Calu3 (cell line): ENCODE measurements around the gene TNFSF11. TPM values are rescaled to one million over a fixed set of nuclear protein-coding genes. Genes with fewer than 3 reads are reported as not detected.

Experiments used
- BruUV-seq: library from RNA; stranded (reverse); fragments of 400-500 nt; replicated peaks from 2 replicates; lab custom pipeline; 2021; lab: Mats Ljungman, UMichigan
- CTCF ChIA-PET: fragments of 300-600 bp; sonication (Branson Sonifier 250); formaldehyde crosslinking; loops from one replicate; lab custom pipeline; 2022; ENCODE audit warnings: antibody characterized with exemption; lab: Charles Lee
- DNase-seq: peaks from one replicate; pipeline ENCODE4 v3.0.0; 2022
- H3K27ac Mint-ChIP-seq: one replicate; pipeline ENCODE4 v1.8.0; 2022; ENCODE audit warnings: mixed read lengths; ENCODE audit not compliant: unreplicated experiment
- H3K27me3 Mint-ChIP-seq: one replicate; pipeline ENCODE4 v1.8.0; 2022; ENCODE audit warnings: mixed read lengths; ENCODE audit not compliant: unreplicated experiment
- H3K36me3 Mint-ChIP-seq: one replicate; pipeline ENCODE4 v1.8.0; 2022; ENCODE audit warnings: mild to moderate bottlenecking, moderate library complexity, mixed read lengths; ENCODE audit not compliant: insufficient read depth, unreplicated experiment
- H3K4me1 Mint-ChIP-seq: one replicate; pipeline ENCODE4 v1.8.0; 2022; ENCODE audit warnings: mild to moderate bottlenecking, low read depth, mixed read lengths; ENCODE audit not compliant: unreplicated experiment
- H3K4me3 Mint-ChIP-seq: one replicate; pipeline ENCODE4 v1.8.0; 2022; ENCODE audit warnings: mild to moderate bottlenecking, low read depth, moderate library complexity, mixed read lengths; ENCODE audit not compliant: unreplicated experiment
- H3K9me3 Mint-ChIP-seq: one replicate; pipeline ENCODE4 v1.8.0; 2022; ENCODE audit warnings: low read depth, mixed read lengths; ENCODE audit not compliant: unreplicated experiment
- intact Hi-C: fragments of 100-400 bp; cut with micrococcal nuclease; formaldehyde crosslinking; loops from one replicate; pipeline ENCODE4 v1.10.0; 2022; ENCODE audit not compliant: unreplicated experiment
- total RNA-seq: library from RNA; stranded (reverse); gene quantifications from 2 replicates; pipeline ENCODE4 v1.2.3, GENCODE V29; 2022
- TF ChIP-seq, protein P1 (sequence below): fragments of 200-600 bp; IDR thresholded peaks from one replicate; pipeline ENCODE4 v1.8.0; 2022; ENCODE audit warnings: antibody characterized with exemption; ENCODE audit not compliant: unreplicated experiment

TNFSF11 gene
- total RNA-seq, 1 experiment from 2014 or later = 0.26 TPM

DNA sequence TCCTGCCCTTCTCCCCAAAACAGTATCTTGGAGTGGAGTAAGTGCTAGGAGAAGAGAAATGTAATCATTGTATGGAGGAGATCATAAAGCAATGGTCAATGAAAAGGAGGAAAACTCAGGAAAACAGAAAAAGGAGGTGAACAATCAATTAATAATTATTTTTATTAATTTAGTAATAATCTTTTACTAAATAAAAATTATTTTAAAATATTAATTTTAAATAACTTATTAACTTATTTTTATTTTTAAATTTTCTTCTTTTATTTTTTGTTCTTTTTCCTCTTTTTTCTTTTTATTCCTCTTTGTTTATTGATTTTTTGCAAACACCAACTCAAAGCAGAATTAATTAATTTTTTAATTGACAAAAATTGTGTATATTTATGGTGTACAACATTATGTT is 80.3 kb downstream of the TNFSF11 start:
- Mint-ChIP-seq H3K36me3 (no peaks in the 10 kb centered on the region), H3K4me1 (no peaks in the 10 kb centered on the region), H3K27ac (no peak overlapping the region), H3K9me3 (peaks cover 2% of the 10 kb centered on the region), H3K4me3 (no peak overlapping the region), H3K27me3 (peaks cover 81% of the 10 kb centered on the region)
- BruUV-seq = no TSS peak
- intact Hi-C loops = no loop called here
- CTCF ChIA-PET = no interaction called here
- TF ChIP-seq, protein P1, sequence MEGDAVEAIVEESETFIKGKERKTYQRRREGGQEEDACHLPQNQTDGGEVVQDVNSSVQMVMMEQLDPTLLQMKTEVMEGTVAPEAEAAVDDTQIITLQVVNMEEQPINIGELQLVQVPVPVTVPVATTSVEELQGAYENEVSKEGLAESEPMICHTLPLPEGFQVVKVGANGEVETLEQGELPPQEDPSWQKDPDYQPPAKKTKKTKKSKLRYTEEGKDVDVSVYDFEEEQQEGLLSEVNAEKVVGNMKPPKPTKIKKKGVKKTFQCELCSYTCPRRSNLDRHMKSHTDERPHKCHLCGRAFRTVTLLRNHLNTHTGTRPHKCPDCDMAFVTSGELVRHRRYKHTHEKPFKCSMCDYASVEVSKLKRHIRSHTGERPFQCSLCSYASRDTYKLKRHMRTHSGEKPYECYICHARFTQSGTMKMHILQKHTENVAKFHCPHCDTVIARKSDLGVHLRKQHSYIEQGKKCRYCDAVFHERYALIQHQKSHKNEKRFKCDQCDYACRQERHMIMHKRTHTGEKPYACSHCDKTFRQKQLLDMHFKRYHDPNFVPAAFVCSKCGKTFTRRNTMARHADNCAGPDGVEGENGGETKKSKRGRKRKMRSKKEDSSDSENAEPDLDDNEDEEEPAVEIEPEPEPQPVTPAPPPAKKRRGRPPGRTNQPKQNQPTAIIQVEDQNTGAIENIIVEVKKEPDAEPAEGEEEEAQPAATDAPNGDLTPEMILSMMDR = no peak
- no peak for DNase-seq

DNA sequence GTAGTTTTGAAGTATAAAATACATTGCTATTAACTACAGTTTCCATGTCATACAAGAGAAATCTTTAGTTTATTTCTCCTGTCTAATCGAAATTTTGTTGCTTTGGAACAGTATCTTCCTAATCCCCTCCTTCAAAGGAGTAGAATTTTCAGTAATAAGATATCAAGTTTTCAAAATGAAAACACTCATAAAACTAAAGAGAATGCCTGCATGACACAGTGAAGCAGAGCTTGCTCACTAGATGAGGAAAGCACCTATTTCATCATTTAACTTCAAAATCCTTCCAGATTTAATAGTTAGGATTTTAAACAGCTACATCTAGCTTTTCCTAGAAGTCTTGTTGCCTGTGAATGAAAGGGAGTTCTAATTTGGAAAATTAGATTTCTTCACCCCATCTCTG is 80.8 kb downstream of the TNFSF11 start:
- Mint-ChIP-seq H3K4me1 (no peaks in the 10 kb centered on the region), H3K4me3 (no peak overlapping the region), H3K9me3 (peaks cover 2% of the 10 kb centered on the region), H3K27ac (no peak overlapping the region), H3K27me3 (peaks cover 82% of the 10 kb centered on the region), H3K36me3 (no peaks in the 10 kb centered on the region)
- DNase-seq = no peak
- TF ChIP-seq, protein P1 = no peak
- CTCF ChIA-PET = no interaction called here
- intact Hi-C loops = no loop called here
- BruUV-seq = no TSS peak

DNA sequence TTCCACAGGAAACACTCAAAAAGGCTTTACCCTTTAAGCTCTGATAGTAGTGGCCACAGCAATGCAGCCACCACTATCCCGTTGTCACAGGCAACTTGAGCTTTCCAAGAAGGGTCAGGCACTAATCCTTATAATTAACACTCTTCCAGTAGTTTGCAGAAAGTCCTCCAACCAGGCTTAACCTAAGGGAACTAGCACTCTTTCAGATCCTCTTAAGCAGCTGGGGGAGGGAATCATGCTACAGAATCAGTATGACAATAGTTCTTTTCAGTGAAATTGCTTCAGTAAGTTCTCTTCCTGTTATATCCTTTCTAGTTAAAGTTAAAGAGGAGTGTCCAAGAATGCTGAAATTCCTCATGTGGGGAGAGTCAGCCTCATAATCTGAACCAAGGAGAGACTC is 82.2 kb downstream of the TNFSF11 start:
- Mint-ChIP-seq H3K4me3 (no peak overlapping the region), H3K36me3 (no peaks in the 10 kb centered on the region), H3K27me3 (peaks cover 82% of the 10 kb centered on the region), H3K27ac (no peak overlapping the region), H3K9me3 (no peaks in the 10 kb centered on the region), H3K4me1 (no peaks in the 10 kb centered on the region)
- intact Hi-C loops = no loop called here
- TF ChIP-seq, protein P1 = no peak
- no TSS peak for BruUV-seq
- no peak for DNase-seq
- CTCF ChIA-PET = no interaction called here

DNA sequence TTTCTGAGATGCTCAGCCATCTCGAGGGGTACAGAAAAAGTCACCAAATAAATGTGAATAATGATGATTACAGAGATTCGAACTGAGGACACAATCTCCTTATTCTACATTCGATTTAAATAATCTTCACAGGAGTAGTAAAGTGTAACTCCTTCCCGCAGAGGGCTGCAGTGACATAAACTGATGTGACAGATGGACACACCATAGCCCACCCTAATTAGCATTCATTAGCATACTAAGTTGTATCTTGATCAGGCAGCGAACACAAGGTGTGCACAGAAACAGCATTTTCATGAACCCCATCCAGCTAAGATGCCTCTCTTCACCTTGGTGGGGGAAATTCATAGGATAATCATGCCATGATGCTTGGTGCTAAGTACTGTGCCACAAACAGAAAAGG is 83.0 kb downstream of the TNFSF11 start:
- TF ChIP-seq, protein P1 = no peak
- Mint-ChIP-seq H3K36me3 (no peaks in the 10 kb centered on the region), H3K4me1 (no peaks in the 10 kb centered on the region), H3K27me3 (peaks cover 84% of the 10 kb centered on the region), H3K4me3 (no peak overlapping the region), H3K9me3 (no peaks in the 10 kb centered on the region), H3K27ac (no peak overlapping the region)
- DNase-seq = no peak
- intact Hi-C loops = no loop called here
- no TSS peak for BruUV-seq
- CTCF ChIA-PET = no interaction called here

Other genes with a start within 250 kb of the TNFSF11 start
- not detected in 2 replicates for gene FAM216B, start 207.4 kb downstream of the TNFSF11 start, total RNA-seq